ENCODE data around the gene CYP4V2.

Gene CYP4V2

DNA sequence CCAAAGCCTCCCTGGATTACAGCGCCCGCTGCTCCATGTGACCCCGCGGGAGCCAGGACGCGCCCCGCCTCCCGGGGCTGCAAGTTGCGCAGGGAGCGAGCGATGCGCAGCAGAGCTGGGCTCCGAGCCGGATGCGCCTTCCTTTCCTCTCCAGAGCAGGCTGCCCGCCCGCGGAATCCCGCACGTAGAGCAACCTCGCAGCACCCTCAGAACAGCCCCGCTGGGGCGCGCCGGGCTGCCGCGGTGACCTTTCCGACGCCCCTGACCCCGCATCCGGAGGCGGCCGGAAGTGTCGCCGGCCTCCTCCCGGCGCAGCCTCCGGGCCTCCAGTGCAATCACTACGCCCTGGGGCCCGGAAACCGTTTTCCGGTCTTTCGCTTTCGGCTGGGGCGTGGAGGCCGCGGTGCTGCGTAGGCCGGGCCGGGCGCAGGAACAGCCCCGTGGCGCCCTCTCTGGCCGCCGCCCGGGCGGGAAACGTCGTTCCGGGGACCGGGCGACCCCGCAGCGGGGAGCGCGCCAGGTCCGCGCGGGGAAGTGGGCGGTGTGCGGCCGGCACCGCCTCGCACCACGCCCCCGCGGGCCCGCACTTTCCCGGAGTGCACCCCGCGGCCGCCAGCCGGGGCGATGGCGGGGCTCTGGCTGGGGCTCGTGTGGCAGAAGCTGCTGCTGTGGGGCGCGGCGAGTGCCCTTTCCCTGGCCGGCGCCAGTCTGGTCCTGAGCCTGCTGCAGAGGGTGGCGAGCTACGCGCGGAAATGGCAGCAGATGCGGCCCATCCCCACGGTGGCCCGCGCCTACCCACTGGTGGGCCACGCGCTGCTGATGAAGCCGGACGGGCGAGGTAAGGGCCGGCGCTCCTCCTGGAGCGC lies at the start of gene CYP4V2:
CYP4V2 (plus strand) TSS at position 368 of the 866 bp plus-strand sequence; CDS start at position 625, 257 bp downstream.
- FAIRE-seq = no peak

DNA sequence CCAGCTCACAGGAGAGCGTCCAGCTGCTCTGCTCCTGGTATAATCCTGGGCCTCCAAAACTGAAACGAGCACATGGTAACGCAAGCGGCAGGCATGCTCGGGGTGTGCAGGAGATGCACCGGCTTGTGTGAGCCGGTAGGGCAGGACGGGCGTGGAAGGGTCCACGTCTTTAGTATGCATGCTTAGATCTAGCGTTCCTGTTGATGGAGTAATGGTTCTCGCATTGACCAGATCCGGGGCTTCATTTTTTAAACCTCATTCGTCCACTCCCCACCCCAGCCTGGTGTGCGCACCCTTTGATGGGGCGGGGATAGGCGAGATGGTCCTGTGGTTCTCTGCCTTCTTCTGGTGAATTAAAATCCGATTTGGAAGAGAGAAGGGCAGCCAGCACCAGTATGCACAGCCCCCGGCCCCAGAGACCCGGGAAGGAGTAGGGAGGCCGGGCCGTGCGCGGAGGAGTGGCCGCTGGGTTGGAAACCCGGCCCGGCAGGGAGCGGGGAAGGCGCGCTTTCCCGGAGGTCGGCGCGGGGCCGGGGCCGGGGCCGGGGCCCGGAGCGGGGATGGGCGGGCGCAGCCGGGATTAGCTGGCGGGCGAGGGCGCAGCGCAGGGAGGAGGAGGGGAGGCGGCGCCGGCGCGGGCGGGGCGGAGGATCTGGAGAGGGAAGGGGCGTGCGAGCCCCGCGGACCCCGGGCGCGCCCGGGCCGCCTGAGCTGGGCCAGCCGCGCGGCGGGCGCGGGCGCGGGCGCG lies 47.0 kb upstream of the CYP4V2 start:
- FAIRE-seq = no peak

DNA sequence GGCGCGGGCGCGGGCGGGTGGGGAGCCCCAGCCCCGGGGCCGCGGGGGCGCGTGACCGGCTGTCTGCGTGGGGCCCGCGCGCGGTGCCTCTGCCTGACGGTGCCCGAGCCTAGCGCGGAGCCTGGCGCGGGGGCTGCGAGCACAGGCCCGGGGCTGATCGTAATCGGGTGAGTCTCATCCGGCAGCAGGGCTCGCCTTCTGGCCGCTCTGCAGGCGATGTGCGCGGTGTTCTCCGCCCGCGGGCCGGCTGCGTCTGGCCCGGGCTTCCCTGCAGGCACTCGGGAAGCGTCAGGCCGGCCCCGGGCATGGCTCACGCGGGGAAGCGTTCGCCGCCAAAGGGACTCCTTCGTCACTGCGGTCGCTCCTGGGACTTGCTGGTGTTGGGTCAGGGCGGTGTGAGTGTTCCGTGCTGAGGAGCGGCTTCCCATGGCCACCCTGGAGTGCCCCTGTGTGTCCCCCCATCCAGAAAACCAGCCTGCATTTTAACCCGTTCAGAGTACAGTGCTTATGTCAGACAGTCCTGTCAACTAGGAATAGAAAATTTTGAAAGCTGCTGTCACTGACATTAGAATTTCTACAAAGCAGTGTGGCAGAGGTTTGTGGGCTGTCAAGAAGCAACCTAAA lies 46.3 kb upstream of the CYP4V2 start:
- FAIRE-seq = no peak

DNA sequence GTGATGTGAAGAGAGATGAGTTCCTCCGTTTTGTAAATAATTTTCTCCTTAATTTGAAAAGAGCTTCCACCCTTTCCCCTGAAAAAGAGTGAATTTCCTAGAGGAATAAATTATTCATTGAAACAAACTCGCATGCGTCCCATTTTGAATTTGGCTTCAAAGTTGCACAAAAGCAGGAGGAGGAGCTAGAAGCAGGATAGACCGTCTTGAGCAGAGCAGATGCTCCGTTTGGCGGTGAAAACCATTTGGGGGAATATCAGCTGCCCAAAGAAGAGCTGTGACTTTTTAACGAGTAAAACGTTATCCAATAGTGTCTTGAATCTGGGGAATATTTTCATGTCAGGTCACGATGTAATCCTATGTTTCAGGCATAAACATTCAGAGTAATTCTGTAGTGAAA lies 44.9 kb upstream of the CYP4V2 start:
- no peak for FAIRE-seq

DNA sequence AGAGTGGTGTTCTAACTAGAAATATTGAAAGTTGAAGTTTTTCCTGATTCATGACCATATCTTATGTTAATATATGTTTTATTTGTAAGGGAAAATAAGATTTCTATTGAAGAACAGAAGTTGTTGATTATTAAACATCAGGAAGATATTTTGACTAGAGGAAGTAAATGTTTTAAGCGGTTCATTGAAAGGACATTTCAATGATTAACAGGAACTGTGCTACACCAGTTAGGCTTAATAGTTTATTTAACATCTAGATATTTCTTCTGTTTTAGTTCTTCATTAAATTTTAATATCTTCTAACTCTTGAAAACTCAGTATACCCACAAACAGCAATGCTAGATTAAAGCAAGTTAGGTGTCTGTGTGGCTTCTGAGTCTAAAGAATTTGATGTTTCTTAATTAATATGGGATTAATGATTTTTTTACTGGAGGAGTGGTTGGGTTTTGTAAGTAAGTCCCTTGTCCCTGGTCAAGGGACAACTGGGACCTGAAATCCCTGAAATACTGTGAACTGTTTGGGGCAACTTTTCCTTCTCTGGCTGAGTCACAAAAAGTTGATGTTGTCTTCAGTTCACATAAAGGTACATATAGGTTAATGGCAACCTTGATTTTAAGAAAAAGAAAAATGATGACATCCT lies 42.9 kb upstream of the CYP4V2 start:
- no peak for FAIRE-seq

DNA sequence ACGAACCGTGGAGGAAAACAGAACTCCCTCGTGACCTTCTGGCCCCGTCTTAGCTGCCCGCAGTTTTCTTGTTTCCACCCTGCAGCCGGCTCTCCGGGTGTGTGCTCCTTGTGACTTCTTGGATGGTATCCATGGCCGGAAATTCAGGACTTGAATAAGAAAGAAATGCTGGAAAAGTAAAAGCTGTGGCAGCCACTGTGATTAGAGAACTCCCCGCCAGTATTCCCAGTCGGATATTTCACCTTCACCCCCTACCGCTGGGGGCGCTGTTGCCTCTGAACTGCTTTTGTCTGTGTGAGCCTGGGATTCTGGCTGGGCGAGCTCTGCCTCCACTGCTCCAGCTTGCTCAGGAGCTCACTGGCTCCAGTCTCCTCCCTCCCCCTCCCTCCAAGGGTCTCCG lies 41.5 kb upstream of the CYP4V2 start:
- no peak for FAIRE-seq

DNA sequence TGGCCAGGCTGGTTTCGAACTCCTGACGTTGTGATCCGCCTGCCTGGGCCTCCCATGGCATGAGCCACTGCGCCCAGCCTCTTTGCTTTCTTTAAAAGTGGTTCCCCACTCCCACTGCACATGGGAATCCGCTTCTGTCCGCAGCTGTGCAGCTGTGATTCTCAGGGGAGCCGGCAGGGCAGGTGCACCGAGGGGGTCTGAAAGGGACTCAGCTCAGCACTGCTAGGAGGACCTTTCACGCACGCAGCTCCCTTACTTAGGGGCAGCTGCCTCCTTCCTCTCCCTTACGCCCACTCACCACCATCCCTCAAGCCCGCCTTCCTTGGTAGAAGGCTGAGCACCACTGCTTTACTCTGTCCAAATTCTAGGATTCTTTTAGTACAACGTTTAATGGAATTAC lies 40.4 kb upstream of the CYP4V2 start:
- FAIRE-seq = no peak

DNA sequence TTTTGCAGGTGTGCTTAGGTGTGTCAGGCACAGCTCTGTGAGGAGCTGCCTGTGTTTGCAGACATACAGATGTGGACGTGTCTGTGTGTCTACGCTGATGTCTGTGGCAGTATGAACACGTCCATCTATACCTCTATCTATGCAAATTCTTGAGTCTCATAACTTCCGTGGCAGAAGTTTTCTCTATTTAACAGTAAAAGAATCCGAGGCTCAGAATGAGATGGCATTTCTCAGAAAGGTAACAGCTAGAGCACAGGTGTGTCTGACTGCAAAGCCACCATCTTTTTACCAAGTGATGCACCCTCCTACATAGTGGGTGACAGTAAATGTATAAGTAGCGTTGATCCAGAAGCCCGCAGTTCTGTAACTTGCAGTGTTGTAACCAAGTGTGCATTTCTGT lies 39.9 kb upstream of the CYP4V2 start:
- no peak for FAIRE-seq

DNA sequence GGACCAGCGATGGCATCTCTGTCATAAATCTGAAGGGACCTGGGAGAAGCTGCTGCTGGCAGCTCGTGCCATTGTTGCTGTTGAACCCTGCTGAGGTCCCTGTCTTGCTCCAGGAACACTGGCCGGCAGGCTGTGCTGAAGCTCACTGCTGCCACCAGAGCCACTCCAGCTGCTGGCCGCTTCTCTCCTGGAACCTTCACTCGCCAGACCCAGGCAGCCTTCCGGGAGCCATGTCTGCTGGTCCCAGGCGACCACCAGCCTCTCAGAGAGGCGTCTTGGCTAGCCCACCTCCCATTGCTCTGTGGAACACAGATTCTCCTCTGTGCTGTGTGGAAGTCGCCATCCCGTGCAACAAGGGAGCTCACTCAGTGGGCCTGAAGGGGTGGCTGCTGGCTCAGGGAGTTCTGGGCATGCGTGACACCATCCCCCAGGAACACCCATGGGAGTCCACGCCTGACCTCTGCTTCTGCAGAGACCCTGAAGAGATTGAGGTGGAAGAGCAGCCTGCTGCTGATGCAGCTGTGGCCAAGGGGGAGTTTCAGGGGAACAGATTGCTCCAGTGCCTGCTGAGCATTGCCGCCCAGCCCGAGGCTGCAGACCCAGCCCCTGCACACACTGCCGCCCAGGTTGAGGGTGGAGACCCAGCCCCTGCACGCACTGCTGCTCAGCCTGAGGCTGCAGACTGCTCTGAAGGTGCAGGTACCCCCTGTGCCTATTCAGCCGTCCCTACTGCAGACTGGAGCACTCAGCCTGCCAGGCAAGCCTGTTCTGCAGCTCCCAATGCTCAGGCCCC lies 33.1 kb upstream of the CYP4V2 start:
- no peak for FAIRE-seq

DNA sequence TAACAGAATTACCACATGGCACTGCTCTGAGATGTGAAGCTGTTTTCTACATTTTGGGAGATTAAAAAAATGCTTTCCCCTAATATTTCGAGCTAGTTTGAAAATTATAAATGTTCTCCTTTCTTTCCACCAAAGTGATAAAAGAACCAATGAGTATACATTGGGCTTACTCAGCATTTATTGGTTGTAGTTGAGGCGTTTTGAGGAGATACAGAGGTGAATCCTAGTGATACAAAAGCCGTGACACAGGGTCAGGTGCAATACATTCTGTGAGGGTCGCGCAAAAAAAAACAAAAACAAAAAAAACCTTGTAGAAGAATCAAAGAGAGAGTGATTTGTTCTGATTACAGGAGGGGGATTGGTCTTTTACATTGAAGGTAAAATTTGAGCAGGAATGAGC lies 32.4 kb upstream of the CYP4V2 start:
- no peak for FAIRE-seq

DNA sequence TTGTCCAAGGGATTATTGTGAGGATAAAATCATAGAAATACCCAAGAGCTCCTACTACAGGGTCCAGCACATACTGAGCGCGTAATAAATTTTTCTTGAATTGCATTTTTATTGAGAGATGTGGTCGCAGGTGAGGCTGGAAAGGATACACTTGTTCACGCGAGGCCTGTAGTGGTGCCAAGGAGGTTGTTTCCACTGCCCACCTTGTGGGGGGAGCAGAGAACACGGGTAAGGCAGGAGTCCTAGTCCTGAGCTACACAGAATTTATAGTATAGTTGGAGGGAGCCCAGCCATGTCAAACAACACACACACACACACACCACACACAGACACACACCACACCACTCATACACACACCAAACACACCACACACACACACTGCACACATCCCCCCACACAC lies 31.8 kb upstream of the CYP4V2 start:
- FAIRE-seq = no peak

DNA sequence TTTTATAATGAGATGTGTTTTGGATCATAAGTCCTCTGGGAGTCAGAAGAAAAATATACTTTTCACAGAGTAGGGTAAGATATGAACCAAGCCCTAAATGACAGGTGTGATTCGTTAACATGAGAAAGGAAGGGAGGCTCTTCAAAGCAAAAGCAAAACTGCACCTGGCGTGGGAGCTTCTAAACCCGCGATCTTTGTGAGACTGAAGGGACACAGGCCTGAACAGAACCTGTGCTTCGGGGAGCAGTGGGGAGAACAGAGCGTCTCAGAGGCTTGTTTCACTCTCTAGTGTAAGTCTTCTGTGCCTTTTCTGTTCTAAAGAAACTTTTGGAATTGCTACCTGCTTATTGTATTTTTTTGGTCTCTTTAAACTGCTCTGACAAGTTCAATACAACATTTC lies 30.2 kb upstream of the CYP4V2 start:
- FAIRE-seq = no peak

DNA sequence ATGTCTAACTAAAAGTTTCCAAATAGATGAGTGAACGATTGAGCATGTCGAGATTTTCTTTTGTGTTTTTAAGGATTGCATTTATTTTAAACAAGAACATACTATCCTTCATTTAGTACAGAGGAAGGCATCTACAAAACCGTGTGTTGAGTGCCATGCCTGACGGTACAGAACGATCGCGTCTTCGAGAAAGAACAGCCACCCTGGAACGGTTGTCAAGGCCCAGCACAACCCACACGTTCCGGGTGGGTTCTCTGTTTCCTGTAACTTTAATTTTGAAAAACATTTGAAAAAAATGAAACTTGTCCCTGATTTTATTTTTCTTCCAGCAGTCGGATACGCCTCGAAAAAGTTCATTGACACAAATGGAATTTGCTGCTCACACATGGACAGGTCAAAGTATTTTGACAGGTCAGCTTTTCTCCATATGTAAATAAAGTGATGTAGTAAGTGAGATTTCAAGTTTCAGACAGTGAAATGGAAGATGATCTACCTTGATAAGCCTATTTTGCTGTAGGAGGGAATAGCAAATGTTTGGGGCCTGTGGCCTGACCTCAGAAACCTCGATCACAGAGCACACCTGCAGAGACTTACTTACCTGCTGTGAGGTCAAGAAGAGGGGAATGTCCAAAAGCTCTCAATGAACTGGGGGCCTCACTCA lies 24.4 kb upstream of the CYP4V2 start:
- FAIRE-seq = no peak

DNA sequence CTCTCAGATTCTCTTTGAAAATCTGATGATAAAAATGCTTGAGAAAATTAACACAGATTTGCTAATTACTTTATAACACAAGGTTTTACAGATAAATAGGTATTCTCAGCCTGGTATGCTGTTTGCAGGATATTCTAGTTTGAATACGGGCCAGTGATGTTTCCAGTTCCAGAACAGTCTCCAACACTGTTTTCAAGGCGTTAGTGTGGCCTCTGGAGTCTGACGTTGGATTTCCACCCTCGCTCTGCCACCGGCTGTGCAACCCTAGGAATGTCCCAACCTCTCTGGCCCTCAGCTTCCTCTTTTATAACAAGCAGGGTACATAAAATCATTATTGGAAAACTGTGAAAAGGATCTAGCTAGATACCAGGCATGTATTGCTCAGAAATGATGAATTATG lies 23.8 kb upstream of the CYP4V2 start:
- FAIRE-seq = no peak

DNA sequence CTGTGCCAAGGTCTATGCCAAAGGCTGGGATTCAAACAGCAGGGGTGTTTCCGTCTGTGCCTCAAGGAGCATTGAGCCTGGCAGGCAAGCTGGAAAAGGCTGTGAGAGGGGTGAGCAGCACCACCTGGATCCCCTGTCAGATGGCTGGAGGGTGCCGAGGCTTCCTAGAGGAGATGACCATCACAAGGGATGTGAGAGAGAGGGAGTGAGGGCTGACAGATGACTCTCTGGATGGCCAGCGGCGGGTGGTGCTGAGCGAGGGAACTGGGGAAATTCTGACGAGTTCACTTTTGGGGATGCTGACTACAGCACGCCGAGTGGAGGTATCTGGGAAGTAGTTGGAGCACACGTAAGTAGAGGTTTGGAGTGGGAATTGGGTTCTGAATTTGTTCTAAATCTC lies 22.6 kb upstream of the CYP4V2 start:
- no peak for FAIRE-seq

DNA sequence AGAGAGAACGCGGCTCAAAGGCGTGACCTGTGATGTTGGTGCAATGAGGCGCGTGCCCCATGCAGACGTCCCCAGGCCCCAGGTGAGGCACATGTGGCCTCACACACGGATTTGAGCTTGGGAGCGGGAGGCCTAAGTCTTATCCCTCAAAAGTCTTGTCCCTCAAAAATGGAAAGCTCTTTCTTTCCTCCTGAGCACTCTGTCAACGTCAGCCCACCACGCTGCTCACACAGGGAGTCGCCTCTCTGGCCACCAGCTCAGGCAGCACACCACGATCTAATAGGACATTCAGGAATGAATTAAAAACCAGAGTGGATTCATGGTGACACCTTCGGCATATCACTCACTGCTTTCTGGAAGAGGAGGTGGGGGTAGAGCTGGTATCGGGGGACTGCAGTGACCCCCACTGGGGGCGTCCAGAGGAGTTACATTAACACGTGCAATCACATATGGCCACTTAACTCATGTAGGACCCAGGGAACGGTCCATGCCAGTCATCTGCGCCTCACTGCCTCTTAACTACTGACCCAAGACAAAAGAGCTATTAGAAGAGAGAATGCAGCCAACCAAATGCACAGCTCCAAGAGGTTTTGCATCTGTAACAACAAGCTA lies 21.9 kb upstream of the CYP4V2 start:
- FAIRE-seq = no peak

DNA sequence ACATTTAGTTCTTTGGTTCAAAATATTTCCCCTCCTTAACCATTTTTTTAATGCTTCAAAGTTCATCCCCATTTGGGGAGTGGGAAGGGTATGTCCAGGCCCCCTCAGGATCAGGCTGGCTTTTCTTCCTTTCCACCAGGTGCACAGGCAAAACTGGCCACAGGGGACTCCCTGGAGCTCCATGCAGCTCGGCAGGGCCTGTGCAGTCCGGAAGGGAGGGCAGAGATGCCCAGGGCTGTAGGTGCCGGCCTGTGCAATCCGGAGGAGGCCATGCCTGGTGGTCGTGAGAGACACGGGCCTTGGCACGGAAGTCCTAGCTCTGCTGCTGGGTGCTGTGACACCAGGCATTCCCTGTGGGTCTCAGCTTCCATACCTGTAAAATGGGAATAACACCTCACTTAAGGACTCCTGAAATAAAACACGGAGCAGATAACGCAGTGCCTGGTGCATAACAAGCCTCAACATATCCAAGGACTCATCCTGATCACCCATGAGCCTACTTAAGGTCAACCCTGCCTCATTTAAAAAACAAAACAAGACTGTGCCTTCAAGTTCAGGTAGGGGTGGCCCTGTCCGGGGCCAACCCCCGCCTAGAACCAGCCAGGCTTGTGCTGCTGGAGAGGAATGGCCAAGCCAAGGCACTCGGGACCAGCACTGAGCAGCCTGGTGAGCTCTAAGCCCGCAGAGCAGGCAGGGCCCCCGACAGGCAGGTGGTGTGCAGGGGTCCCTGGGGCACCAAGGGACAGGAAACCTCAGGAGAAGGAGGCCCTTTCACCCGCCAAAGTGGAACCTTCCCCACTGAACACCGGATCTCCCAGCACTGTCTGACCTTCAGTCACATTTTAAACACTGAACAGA lies 21.2 kb upstream of the CYP4V2 start:
- no peak for FAIRE-seq

DNA sequence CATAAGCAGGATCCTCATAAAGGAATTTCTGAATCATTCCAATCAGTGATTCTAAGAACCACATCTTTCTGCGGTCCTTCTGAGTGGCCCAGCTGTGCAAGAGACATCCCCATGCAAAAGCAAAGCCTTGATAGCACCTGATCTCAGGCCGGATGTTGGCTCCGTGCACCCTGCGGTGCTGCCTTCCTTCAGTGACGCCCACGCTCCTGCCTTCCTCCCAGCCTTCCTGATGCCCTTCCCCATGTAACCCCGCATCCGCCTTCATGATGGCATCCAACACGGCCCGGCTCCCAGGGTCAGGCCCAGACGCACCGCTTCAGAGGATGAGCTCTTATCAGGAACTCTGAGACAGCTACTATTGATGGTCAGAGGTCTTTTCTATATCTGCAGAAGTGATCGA lies 20.4 kb upstream of the CYP4V2 start:
- no peak for FAIRE-seq

DNA sequence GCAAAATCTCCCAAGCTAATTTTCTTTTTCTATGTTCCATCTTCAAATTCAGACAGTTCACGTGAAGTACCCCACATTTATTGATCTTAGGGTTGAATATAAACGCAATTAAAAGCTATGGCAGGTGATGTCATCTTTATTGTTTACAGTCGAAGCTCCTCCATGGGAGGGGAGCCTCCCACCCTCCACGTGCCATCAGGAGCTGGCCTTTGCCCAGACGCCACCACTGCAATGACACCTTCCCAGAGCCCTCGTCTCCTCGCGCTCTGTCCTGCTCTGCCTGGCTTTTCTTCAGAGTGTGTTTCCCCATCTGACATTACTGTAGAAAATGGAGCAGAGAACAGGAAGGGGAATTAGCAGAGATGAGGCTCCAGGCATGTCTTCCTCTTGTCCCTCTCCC lies 18.8 kb upstream of the CYP4V2 start:
- FAIRE-seq = no peak

DNA sequence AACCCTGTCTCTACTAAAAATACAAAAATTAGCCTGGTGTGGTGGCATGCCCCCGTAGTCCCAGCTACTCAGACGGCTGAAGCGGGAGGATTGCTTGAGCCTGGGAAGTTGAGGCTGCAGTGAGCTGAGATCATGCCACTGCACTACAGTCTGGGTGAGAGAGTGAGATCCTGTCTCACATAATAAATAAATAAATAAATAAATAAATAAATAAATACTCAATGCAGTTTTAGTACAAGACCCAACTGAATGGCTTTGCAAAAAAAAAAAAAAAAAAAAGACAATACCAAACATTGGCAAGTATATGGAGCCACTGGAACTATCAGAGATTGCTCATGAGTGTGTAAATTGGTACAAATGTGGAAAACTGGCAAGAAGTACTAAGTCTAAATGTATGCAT lies 3.3 kb upstream of the CYP4V2 start:
- FAIRE-seq = no peak

DNA sequence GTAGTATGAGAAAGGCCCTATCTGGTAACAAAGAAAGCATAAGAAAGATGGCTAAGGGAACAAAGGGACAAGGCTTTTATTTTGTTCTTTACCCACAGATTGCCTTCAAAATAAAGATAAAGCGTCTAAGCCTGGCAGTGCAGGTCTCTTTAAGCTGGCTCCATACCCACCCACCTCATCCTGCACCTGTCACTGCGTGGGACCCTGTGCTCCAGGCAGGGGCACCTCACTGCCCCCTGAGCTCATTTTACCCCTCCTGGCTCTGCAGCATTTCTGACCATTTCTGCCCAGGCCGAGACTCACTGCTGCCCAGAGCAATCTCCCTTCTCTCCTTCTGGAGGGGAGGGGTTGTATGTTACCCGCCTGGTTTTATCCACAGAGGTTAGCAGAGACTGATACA lies 1.7 kb upstream of the CYP4V2 start:
- no peak for FAIRE-seq

All from TTC549 (cell line).